Body of pancreas (tissue), 4 donors: ENCODE results near the gene SLC25A34.

Source experiments
- CTCF ChIP-seq, 7 experiments: fragments of 450-650 bp in 4 of 7; fragments of 200-600 bp in 3 of 7; sonication (generic) in 3 of 7; IDR thresholded peaks; one replicate each; pipeline ENCODE4 v1.5.1; 2016 to 2019; ENCODE audit warnings: antibody characterized with exemption in 7 of 7
- POLR2A ChIP-seq, 3 donors: fragments of 450-650 bp; IDR thresholded peaks; one replicate each; pipeline ENCODE4 v1.6.1; 2016; ENCODE audit warnings: antibody characterized with exemption in 3 of 3, mild to moderate bottlenecking in 2 of 3

GRCh38 chr1:15718199-15718601, 17.9 kb upstream of the SLC25A34 start:
- no peak for TF ChIP-seq CTCF (IDR thresholded peaks at IDR 0.05)
- no peak for TF ChIP-seq POLR2A (IDR thresholded peaks at IDR 0.05)
